ENCODE measurements around the gene CHP1. TPM values are rescaled to one million over a fixed set of nuclear protein-coding genes. Genes with fewer than 3 reads are reported as not detected.

CHP1 gene
- total RNA-seq: 100 to 1,000 TPM; 125 to 183 (median 154) TPM

- DNase-seq (ENCODE audit: low spot score in 2 of 2): peak; percentile 98 to 100
- intact Hi-C loops (cut with DNase I; ENCODE audit: low total_unique reads): no loop called here
- H3K4me3 ChIP-seq (ENCODE audit: low read depth, poor library complexity, severe bottlenecking): peak within 1 kb of the TSS; percentile 92
- TF ChIP-seq CTCF (IDR thresholded peaks at IDR 0.05) (peak in 1 of 3 donors; percentile 97), POLR2A (IDR thresholded peaks at IDR 0.05) (no peak)
- 0 to 1% methylated on average over 48 to 63 of the region's 72 CpGs for WGBS, 2 donors
These were observed at the start of gene CHP1, which contains the start of gene EXD1 for GRCh38 chr15:41230650-41231421. Gene CHP1 (plus strand): TSS chr15:41231268. CDS start chr15:41231383, 115 bp downstream. Gene EXD1 (minus strand): TSS chr15:41230757. CDS start chr15:41226575, 4,182 bp downstream.

DNA sequence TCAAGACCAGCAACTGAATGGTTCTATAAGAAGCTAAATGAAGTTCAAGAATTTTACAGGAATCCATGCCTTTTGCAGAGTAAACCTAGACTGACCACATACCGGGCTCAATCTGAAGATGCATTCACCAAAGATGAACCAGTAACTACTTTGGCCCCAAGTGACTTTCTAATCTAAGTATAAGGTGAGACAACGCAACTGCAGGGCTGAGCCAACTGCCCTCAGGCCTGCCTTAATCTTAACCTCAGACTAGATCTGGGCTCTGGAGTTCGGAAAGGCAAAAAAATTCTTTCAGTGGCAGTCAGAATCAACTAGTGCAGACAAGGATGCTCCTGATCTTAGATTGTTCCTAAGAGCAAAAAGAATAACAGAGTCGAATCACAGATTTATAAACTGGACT is 48.8 kb upstream of the CHP1 start:
- no peak for TF ChIP-seq POLR2A (IDR thresholded peaks at IDR 0.05)
- no peak for TF ChIP-seq CTCF (IDR thresholded peaks at IDR 0.05)
- intact Hi-C loops (cut with DNase I; ENCODE audit: low total_unique reads): loop anchor here (10.0 kb wide), 1 partner anchor 277 kb away; no protein-coding TSS in a partner anchor
- peak in 1 of 2 donors; percentile 2 for DNase-seq (ENCODE audit: low spot score in 2 of 2)
- no peak overlapping the region for H3K4me3 ChIP-seq (ENCODE audit: low read depth, poor library complexity, severe bottlenecking)
- WGBS, 2 donors: 46 to 54% methylated on average over 4 of the region's 4 CpGs

GRCh38 chr15:41183581-41183980 is 47.5 kb upstream of the CHP1 start:
- WGBS, 2 donors: 74 to 84% methylated on average over 2 of the region's 2 CpGs
- no peak overlapping the region for H3K4me3 ChIP-seq (ENCODE audit: low read depth, poor library complexity, severe bottlenecking)
- intact Hi-C loops (cut with DNase I; ENCODE audit: low total_unique reads): loop anchor here (10.0 kb wide), 1 partner anchor 279 kb away; no protein-coding TSS in a partner anchor
- no peak for DNase-seq (ENCODE audit: low spot score in 2 of 2)
- TF ChIP-seq POLR2A (IDR thresholded peaks at IDR 0.05): no peak

DNA sequence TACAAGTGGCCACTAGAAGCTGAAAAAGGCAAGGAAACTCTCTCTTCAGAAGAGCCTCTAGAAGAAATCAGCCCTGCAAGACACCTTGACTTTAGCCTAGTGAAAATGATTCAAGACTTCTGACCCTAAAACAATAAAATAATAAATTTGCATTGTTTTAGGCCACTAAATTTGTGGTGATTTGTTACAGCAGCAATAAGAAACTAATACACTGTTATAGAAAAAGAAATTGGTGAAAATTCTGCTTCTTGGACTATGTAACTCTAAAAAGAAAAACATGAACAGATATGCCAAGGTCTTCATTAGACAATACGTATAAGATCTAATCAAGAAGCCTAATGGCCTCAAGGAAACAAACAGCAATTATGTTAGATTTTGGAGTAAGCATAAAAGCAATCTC is 36.6 kb upstream of the CHP1 start:
- H3K4me3 ChIP-seq (ENCODE audit: low read depth, poor library complexity, severe bottlenecking): no peak overlapping the region
- intact Hi-C loops (cut with DNase I; ENCODE audit: low total_unique reads): no loop called here
- WGBS, 2 donors: 87 to 91% methylated on average over 1 of the region's 1 CpG
- no peak for DNase-seq (ENCODE audit: low spot score in 2 of 2)
- no peak for TF ChIP-seq POLR2A (IDR thresholded peaks at IDR 0.05)
- no peak for TF ChIP-seq CTCF (IDR thresholded peaks at IDR 0.05)

- no peak for TF ChIP-seq CTCF (IDR thresholded peaks at IDR 0.05)
- TF ChIP-seq POLR2A (IDR thresholded peaks at IDR 0.05): no peak
- intact Hi-C loops (cut with DNase I; ENCODE audit: low total_unique reads): no loop called here
- DNase-seq (ENCODE audit: low spot score in 2 of 2): no peak
- H3K4me3 ChIP-seq (ENCODE audit: low read depth, poor library complexity, severe bottlenecking): no peak overlapping the region
These were observed 31.6 kb upstream of the CHP1 start for GRCh38 chr15:41199470-41199869.

GRCh38 chr15:41203395-41203794 is 27.7 kb upstream of the CHP1 start:
- H3K4me3 ChIP-seq (ENCODE audit: low read depth, poor library complexity, severe bottlenecking): no peak overlapping the region
- intact Hi-C loops (cut with DNase I; ENCODE audit: low total_unique reads): no loop called here
- 87 to 88% methylated on average over 7 of the region's 7 CpGs for WGBS, 2 donors
- no peak for DNase-seq (ENCODE audit: low spot score in 2 of 2)
- TF ChIP-seq CTCF (IDR thresholded peaks at IDR 0.05): no peak
- TF ChIP-seq POLR2A (IDR thresholded peaks at IDR 0.05): no peak
